Measurements from ENCODE around the gene ZNF471.

Gene ZNF471

GRCh38 chr19:56572589-56572988 is 64.9 kb downstream of the ZNF471 start:
- in situ Hi-C loops (cut with MboI; ENCODE audit: low sequenced_read_pairs), result no loop called here

DNA sequence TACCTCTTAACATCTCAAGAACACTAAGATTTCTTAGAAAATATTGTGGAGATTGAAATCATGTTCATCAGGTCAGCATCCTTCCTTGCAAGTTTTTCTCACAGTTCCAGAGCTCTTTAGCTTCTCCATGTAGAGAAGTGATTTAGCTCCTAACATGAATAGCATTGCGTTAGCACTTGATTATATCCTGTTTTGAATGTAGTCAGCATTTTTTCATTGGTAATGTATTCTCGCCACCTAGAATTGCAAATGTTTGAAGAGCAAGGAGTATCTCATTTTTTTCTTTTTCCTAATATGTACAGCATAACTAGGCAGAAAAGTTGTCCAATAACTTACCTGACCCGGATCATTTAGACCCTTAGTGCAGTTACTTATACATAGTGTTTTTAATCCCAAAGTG is 66.3 kb downstream of the ZNF471 start:
- in situ Hi-C loops (cut with MboI; ENCODE audit: low sequenced_read_pairs), result no loop called here

GRCh38 chr19:56577719-56578602 is 70.3 kb downstream of the ZNF471 start:
- in situ Hi-C loops (cut with MboI; ENCODE audit: low sequenced_read_pairs), result no loop called here
